GM19372 (cell line): ENCODE results near the gene MRPL20.
"Not testable (repeated sequence)": the region's sequence is repeated elsewhere in the genome, so short reads cannot be mapped to it uniquely, and the experiment has no call there.

Source experiments
- ATAC-seq: cut with Tn5 transposase; IDR thresholded peaks from one replicate; pipeline ENCODE4 v1.9.1; 2021; ENCODE audit warnings: mild to moderate bottlenecking, low read depth, moderate library complexity; ENCODE audit not compliant: unreplicated experiment

MRPL20 gene

DNA sequence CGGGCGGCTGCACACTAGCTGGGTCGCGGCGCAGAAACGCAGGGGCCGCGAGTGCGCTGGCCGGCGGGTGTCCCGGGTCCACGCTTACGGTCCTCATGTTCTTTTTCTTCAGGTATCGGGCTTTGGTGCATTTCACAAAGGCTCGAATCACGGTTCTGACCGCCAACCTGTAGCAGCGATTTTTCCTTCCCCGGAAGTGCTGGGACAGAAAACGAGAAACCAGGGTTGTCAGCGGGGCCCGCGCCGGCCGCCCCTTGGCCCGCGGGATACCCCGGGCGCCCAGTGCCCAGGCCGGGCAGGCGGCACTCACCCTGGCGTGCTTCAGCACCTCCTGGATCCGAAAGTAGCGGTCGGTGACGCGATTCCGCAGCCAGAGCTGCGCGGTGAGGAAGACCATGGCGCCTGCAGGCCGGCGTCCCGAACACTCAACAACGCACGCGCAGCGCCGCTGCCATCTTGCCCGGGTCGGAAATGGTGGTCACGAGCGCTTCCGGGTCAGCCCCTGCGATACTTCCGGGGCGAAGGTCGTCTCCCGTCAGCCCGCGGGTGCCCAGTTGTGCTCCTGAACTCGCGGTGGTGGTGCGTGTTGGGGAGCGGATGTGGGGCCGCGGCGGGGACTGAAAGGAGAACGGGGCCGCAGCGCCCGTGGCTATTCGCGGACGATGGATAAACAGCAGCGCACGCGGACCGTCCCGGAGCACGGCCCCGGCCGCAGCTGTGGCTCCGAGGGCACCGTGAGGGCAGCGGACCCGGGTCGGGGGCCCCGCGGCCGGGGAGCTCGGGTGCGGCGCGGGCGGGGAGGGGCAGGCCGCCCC, at the start of gene MRPL20:
Gene MRPL20, minus strand, starts transcription at position 473 of the 815 bp plus-strand sequence. Its CDS starts 76 bp downstream, at position 397.
- peak; percentile 89 for ATAC-seq

DNA sequence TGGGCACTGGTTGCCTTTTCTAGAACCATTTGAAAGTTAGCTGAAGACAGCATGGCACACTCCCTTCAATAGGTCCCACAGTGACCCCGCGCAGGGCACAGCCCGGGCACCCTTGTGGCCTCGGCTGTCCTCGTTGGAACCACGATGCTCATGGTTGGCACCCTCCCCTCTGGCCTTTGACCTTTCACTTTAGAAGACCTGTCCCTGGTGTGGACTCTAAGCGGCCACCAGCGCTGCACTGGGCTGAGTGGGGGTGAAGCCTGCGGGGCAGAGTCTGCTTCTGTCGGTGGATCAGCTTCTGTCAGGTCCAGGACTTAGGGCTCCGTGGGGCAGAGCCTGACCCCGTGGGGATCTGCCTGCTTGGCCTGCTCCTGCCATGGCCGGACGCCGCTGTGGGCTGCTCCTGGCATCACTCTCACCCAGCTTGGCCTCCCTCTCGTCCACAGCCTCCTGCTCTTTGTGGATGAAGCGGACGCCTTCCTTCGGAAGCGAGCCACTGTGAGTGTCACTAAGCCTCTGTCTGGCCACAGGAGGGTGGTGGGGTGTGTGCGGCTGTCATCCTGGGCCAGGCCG, 49.7 kb upstream of the MRPL20 start:
- ATAC-seq: not testable (repeated sequence)

DNA sequence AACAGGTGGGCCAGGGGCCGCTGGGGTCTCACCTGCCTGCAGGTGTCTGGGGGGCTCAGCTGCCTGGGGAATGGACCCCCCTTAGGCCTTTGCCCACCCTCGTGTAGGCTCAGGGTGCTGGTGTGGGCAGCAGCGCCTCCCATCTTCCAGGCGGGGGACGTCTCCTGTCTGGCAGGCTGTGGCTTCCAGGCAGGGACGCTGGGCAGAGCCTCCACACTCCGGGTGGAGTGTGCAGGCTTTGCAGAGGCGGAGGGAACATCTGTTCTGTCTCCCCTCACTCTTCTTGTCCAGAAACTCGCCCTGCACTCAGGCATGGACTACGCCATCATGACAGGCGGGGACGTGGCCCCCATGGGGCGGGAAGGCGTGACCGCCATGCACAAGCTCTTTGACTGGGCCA, 48.8 kb upstream of the MRPL20 start:
- not testable (repeated sequence) for ATAC-seq

DNA sequence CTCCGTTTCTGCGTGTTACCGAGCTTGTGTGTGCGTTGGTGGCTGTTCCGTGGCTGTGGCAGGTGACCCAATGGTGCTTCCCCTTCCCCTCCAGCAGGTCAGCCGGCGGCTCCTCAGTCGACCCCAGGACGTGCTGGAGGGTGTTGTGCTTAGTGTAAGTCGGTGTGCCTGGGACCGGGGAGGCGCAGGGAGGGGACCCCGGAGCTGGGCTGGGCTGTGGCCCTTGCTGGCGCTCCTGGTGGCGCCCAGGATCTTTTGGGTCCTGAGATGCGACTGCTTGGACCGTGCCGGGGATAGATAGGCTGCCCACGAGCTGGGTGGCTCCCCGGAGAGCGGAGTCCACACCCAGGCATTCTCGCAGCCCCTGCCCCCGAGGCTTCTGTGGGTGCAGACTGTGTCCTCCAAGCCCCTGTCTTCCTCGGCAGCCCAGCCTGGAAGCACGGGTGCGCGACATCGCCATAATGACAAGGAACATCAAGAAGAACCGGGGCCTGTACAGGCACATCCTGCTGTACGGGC, 48.3 kb upstream of the MRPL20 start:
- no peak for ATAC-seq

DNA sequence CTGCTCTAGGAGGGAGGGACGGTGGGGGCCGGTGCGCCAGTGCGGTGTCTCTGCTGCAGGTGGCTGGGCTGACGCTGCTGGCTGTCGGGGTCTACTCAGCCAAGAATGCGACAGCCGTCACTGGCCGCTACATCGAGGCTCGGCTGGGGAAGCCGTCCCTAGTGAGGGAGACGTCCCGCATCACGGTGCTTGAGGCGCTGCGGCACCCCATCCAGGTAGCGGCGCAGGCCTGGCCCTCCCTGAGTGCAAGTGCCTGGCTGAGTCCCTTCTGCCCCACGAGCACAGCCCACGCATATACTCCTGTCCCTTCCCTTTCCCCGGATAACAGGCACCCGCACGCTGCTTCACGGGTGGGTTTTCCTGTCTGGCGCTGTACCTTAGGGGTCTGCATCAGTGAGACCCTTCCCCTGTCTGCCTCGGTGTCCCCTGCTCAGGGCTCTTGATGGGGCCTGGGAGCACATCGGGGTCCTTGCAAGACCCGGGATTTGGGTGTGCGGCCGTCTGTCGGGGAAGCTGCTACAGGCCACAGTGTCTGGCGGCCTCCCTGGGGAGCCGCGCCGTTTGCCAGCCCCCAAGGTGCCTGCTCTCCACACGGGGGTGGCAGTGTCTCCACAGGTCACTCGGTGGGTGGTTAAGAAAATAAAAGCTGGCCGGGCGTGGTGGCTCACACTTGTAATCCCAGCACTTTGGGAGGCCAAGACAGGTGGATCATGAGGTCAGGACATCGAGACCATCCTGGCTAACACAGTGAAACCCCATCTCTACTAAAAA, 47.4 kb upstream of the MRPL20 start:
- not testable (repeated sequence) for ATAC-seq

DNA sequence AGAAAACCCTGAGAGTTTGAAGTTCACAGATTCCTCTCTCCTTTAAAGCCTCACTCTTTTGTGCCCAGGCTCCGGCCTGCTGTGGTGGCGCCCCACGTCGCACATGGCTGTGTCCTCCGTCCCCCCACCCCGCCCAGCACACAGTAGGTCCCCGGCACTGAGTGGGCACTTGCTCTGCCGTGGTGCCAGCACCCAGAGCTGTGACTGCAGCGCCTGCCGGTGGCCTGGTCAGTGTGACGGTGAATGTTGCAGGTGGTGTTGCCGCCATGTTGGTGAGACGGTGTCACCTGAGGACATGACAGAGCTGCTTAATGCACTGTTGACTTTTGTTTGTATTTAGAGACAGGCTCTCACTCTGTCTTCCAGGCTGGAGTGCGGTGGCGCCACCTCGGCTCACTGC, 45.8 kb upstream of the MRPL20 start:
- no peak for ATAC-seq

DNA sequence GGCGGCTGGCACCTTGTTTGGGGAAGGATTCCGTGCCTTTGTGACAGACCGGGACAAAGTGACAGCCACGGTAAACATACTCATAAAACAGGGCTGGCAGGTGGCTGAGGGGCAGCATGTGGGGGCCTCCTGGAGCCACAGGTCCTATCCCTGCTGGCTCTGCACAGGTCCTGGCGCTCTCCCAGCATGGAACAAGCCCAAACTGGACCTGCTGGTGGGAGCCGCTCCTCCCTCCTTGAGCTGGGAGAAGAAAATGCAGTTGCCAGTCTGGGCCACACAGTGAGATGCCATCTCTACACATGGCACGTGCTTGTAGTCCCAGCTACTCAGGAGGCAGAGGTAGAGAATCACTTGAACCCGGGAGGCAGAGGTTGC, 45.3 kb upstream of the MRPL20 start:
- ATAC-seq: not testable (repeated sequence)

DNA sequence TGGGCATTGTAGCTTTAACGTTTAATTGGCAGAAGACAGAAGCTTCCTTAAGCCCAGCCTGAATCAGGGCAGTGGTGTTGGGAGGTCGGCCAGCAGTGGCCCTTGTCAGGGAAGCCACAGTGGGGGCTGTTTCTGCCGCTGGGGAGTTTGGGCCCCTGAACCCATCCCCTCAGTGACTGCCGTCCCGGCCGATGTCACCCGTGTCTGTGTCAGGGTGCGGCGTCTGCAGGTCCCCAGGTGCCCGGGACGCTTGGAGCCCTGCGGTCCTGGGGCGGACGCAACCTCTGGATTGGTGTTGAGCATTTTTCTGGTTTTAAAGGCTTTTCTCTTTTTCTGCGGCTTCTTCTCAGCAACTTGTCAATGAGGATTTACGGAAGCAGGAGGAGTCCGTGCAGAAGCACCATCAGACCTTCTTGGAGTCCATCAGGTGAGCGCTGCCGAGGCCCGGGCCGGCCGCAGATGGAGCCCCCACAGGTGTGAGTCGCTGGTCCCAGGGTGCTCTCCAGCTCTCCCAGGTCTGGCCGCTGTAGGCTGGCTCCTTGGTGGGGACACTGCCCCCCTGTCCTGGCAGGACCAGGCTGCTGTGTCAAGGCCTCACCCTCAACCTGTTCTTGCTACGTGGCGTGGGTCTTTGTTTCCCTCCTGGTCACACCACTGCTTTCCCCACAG, 44.7 kb upstream of the MRPL20 start:
- ATAC-seq: no peak

DNA sequence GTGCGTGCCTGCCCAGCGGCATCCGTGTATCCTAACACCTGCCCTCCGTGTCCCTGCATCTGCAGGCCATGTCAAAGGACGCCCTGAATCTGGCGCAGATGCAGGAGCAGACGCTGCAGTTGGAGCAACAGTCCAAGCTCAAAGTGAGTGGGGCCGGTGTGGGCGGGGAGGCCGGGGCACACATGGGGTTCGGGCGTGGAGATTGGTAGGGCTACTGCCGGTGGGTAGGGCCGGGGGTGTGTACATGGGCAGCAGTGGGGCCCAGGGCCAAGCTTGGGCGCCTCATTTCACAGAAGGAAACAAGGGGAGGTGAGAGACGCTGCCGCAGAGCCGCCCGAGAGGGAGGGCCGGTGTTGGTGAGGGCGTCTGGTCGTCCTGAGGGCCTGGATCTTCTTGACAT, 43.5 kb upstream of the MRPL20 start:
- not testable (repeated sequence) for ATAC-seq

DNA sequence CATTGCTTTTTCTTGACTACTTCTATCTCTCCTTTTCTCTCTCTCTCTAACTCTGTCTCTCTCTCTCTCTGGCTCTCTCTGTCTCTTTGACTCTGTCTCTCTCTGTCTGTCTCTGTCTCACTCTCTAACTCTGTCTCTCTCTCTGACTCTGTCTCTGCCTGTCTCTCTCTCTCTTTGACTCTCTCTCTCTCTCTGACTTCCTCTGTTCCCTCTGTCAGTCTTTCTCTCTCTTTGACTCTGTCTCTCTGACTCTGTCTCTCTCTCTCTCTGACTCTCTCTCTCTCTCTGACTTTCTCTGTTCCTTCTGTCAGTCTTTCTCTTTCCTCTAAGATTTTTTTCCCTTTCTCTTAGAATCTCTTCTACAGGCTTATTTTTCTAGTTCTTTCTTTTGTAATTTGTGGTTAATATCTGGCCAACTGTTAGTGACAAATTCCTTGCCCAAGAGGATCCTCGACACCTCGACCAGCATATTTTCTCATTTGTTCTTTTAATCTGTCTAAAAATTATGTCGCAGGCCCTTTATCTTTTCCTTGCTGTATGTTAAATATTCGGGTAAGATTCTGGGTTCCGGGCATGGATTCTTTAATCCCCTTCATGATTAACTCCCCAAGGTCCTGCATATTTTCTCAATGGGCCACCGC, 42.1 kb upstream of the MRPL20 start, which contains the start of gene ATAD3C:
Gene ATAD3C, plus strand, starts transcription at position 591 of the 641 bp plus-strand sequence. CDS start 995 bp downstream, outside the sequence.
- ATAC-seq: no peak

DNA sequence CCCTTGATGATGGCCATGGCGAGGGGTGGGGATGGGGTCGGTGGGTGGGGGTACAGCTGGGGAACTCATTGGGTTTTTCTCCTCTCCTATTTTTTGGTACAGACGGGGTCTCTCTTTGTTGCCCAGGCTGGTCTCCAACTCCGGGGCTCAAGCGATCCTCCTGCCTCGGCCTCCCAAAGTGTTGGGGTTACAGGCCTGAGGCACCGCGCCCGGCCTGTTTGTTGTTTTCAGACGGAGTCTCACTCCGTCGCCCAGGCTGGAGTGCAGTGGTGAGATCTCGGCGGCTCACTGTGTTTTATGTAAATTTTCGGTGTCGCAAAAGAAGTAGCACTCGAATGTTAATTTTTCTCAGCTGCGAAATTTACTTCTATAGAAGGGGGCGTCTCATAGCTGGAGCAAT, 39.5 kb upstream of the MRPL20 start:
- not testable (repeated sequence) for ATAC-seq

DNA sequence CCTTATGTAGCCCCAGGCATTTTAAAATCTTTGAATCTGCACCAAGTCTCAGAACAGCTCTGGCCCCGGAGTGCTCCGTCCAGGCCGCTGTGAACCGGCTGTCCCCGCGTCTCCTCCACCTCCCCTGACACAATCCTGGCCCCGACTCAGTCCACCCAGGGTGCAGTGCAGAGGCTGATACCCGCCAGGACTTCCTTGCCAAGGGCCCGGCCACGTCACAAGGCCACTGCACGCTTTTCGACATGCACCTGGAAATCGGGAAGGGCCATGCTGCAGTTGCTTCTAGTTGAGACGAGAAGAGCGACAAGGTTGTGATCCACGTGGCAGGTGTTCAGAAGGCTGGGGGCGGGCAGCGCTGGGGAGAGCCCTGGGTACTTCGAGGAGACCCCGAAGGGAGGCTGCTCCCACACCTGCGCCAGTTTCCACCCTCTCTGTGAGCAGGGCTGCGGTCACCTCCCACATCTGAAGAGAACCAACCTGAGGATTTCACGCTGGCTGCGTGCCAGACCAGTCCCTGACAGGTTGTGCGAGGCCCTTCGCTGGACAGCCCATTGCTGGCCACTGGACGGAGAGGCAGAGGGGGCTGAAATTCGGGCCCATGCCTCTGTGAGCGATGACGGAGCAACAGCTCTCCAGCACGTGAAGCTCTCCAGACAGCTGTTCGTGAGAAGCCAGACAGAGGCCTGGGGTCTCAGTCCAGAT, 35.1 kb upstream of the MRPL20 start:
- no peak for ATAC-seq

DNA sequence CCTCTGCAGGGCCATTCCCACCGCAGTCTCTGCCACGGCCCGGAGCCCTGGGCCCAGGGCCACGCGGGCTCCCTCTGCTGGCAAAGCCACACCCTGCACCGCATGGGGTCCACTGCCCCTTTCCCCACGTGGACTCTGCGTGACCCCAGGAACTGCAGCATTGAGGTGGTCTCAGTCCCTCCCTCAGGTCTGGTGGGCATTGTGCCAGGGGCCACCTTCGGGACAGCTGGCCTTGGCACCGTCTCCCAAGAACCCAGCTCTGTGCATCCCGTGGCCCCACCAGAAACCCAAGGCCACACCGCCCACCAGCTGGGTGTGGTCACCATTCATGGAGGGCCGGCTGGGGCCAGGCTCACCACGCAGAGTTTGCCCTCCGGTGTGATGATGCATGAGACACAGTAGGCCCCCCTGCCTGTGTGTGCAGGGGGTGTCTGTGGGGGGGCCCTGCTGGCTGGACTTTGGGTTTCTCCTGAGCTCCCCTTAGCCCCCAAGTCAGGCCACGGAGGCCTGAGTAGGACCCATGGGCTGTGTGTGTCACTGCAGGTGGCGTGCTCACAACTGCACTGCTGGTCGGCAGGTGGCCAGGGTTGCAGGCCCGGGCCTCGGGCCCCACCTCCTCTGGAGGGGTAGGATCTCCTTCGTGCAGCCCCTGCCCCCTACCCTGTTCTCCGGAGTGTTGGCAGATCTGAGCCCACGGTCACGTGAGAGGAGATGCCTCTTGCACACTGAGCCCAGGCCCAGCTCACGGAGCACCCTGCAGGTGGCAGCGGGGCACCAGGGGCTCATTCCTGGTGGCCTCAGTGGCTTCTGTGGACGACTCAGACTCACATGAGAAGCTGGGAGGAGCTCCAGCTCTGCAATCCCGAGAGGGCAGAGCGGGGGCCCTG, 34.2 kb upstream of the MRPL20 start:
- ATAC-seq: no peak

DNA sequence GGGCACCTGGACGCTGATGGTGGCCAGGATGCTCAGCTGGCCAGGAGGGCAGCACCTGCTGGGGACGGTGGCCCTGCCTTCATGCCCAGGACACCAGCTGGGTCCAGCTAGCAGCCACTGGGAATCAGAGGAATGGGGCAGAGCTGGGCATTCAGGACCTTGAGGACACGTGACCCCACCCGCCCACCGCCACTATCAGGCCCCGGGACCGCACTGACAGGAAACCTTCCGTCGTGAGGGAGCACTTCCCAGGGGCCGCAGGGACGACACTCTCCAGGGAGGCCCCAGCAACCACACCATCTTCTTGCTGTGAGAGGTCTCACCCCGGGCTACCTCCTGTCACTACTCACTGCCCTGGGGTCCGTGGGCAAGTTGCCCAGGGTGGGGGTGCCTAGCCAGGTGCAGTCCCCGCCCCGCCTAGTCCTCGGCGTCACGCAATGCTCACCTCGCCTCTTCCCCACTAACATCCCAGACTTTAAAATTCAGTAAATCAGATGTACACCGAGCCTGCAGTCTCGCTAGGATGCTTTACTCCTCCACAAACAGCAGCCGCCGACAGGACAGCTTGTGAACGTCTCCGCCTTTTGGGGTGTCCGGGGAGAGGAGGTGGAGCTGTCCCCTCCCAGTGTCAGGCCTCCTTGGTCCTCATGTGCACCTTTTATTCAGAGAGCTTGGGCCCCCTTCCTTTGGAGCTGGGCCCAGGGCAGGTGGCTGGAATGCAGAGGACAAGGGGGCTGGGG, 33.3 kb upstream of the MRPL20 start:
- no peak for ATAC-seq

DNA sequence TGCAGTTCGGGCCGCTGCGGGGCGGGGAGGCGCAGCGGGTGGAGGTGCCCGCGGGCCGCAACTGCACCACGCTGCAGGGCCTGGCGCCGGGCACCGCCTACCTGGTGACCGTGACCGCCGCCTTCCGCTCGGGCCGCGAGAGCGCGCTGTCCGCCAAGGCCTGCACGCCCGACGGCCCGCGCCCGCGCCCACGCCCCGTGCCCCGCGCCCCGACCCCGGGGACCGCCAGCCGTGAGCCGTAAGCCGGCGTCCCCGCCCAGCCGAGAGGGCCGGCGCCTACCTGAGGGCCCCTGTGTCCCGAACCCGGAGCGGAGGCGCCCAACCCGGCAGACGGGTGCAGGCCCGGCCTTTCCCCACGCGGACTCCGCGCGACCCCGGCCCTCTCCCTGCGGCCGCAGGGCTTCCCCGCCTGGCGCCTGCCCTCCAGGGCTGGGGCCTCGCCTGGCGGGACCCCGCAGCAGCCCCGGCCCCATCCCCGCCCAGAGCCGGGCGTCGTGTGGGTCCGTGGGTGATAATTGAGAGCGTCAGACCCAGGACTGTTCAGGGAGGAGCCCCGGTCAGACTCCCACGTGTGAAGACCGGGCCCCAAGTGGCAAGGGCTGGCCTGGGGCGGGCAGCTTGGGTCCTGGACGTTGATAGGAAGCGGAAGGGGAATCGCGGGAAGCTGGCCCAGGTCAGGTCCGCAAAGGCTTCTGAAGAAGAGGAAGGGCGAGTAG, 32.6 kb upstream of the MRPL20 start:
- no peak for ATAC-seq

DNA sequence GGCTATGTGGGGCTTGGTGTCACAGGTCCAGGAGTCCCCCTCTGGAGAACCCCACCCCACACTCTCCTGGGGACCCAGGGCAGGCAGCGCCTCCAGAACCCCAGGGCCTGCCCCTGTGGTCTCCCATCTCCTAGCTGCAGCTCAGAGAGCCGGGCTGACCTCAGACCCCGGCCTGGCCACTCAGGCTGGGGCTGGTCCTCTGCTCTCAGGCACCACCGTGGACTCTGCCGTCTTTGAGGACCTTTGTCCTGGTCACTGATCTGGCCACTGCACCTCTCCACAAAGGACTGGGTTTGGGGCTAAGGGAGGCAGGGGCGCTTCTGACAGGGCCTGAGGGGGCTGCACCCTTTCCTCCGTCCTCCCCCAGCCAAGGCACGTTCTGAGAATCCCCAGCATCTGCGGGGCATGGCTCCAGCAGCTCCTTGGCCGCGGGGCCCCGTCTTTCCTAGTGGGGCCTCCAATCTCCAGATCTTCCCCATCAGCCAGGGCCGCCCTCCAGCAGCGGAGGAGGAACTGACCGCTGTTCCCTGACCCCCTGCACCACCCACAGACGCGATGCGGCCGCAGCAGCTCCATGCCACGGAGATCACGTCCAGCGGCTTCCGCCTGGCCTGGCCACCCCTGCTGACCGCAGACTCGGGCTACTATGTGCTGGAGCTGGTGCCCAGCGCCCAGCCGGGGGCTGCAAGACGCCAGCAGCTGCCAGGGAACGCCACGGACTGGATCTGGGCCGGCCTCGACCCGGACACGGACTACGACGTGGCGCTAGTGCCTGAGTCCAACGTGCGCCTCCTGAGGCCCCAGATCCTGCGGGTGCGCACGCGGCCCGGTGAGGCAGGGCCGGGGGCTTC, 31.7 kb upstream of the MRPL20 start:
- no peak for ATAC-seq
